HEK293 (cell line): ENCODE measurements around the gene ASMT.

ENCODE experiments used
- CTCF ChIA-PET: fragments of 350-600 bp; formaldehyde crosslinking; extraction: SDS; loops from one replicate; lab custom pipeline; 2021; ENCODE audit warnings: antibody characterized with exemption; lab: Yijun Ruan, JAX
- POLR2A ChIA-PET: fragments of 300-600 bp; formaldehyde crosslinking; extraction: SDS; loops from one replicate; lab custom pipeline; 2020; ENCODE audit warnings: antibody characterized with exemption, inconsistent platforms; lab: Yijun Ruan, JAX
- H3K27ac ChIP-seq: fragments of 200-500 bp; sonication (Bioruptor generic); 2 replicates; pipeline ENCODE4 v1.5.1; 2014; ENCODE audit warnings: low read depth, low read length, control low read depth, inconsistent platforms; ENCODE audit errors: extremely low read depth
- H3K36me3 ChIP-seq, 2 experiments: fragments of 200-500 bp in 1 of 2; sonication (Bioruptor generic) in 1 of 2; 1 replicate in 1 of 2; 2 replicates in 1 of 2; pipeline ENCODE4 v1.5.1; 2014 to 2017; ENCODE audit warnings: inconsistent platforms in 2 of 2, low read length in 2 of 2; ENCODE audit not compliant: control insufficient read depth in 2 of 2, insufficient read depth in 1 of 2
- H3K4me1 ChIP-seq: fragments of 200-500 bp; sonication (Bioruptor generic); 2 replicates; pipeline ENCODE4 v1.5.1; 2014; ENCODE audit warnings: mild to moderate bottlenecking, low read length, inconsistent platforms; ENCODE audit not compliant: control insufficient read depth, insufficient read depth
- H3K4me3 ChIP-seq: 2 replicates; pipeline ENCODE4 v1.5.1; 2011; ENCODE audit warnings: low read depth, mild to moderate bottlenecking, control low read depth, low read length, moderate library complexity
- H3K9me3 ChIP-seq: fragments of 200-500 bp; sonication (Bioruptor generic); 2 replicates; pipeline ENCODE4 v1.5.1; 2014; ENCODE audit warnings: low read depth, low read length, inconsistent platforms; ENCODE audit not compliant: control insufficient read depth, insufficient read depth
- ELK4 ChIP-seq: IDR thresholded peaks from 2 replicates; pipeline ENCODE4 v1.6.1; 2011; ENCODE audit warnings: mild to moderate bottlenecking, low read depth, low read length, borderline replicate concordance
- GFI1B ChIP-seq: fragments of 450-650 bp; formaldehyde crosslinking; IDR thresholded peaks from 2 replicates; pipeline ENCODE4 v1.5.1; 2016; ENCODE audit warnings: missing biosample characterization, missing genetic modification characterization
- GLIS1 ChIP-seq: fragments of 450-650 bp; formaldehyde crosslinking; IDR thresholded peaks from 2 replicates; pipeline ENCODE4 v1.5.1; 2016; ENCODE audit warnings: missing biosample characterization, missing genetic modification characterization
- HOXA7 ChIP-seq: sonication (generic); formaldehyde crosslinking; IDR thresholded peaks from 2 replicates; pipeline ENCODE4 v1.8.1; 2022; ENCODE audit warnings: missing genetic modification reagents, borderline replicate concordance
- KLF8 ChIP-seq: fragments of 450-650 bp; formaldehyde crosslinking; IDR thresholded peaks from 2 replicates; pipeline ENCODE4 v1.5.1; 2016; ENCODE audit warnings: missing biosample characterization, missing genetic modification characterization
- KLF9 ChIP-seq: fragments of 450-650 bp; formaldehyde crosslinking; IDR thresholded peaks from 2 replicates; pipeline ENCODE4 v1.5.1; 2016; ENCODE audit warnings: missing biosample characterization, missing genetic modification characterization, low read depth
- PRDM1 ChIP-seq: fragments of 450-650 bp; formaldehyde crosslinking; IDR thresholded peaks from 2 replicates; pipeline ENCODE4; 2016; ENCODE audit warnings: missing biosample characterization, missing genetic modification characterization
- TSHZ1 ChIP-seq: fragments of 450-650 bp; formaldehyde crosslinking; IDR thresholded peaks from 2 replicates; pipeline ENCODE4 v1.5.1; 2016; ENCODE audit warnings: missing biosample characterization, missing genetic modification characterization, borderline replicate concordance
- ZFP37 ChIP-seq: fragments of 450-650 bp; formaldehyde crosslinking; IDR thresholded peaks from 2 replicates; pipeline ENCODE4 v1.5.1; 2016; ENCODE audit warnings: missing biosample characterization, missing genetic modification characterization
- ZNF132 ChIP-seq: fragments of 450-650 bp; formaldehyde crosslinking; IDR thresholded peaks from 2 replicates; pipeline ENCODE4 v1.5.1; 2017; ENCODE audit warnings: missing biosample characterization, missing genetic modification characterization, borderline replicate concordance
- ZNF175 ChIP-seq: fragments of 450-650 bp; formaldehyde crosslinking; IDR thresholded peaks from 2 replicates; pipeline ENCODE4 v1.5.1; 2016; ENCODE audit warnings: missing biosample characterization, missing genetic modification characterization
- ZNF18 ChIP-seq: fragments of 450-650 bp; formaldehyde crosslinking; IDR thresholded peaks from 2 replicates; pipeline ENCODE4 v1.5.1; 2016; ENCODE audit warnings: missing biosample characterization, missing genetic modification characterization
- ZNF266 ChIP-seq: fragments of 450-650 bp; formaldehyde crosslinking; IDR thresholded peaks from 2 replicates; pipeline ENCODE4 v1.5.1; 2016; ENCODE audit warnings: missing biosample characterization, missing genetic modification characterization, low read depth
- ZNF354C ChIP-seq: fragments of 450-650 bp; formaldehyde crosslinking; IDR thresholded peaks from 2 replicates; pipeline ENCODE4 v1.5.1; 2016; ENCODE audit warnings: missing biosample characterization, missing genetic modification characterization, low read depth, borderline replicate concordance
- ZNF366 ChIP-seq: fragments of 450-650 bp; formaldehyde crosslinking; conservative IDR thresholded peaks from 2 replicates; pipeline ENCODE4 v1.5.1; 2016; ENCODE audit warnings: missing biosample characterization, missing genetic modification characterization
- ZNF514 ChIP-seq: fragments of 450-650 bp; formaldehyde crosslinking; IDR thresholded peaks from 2 replicates; pipeline ENCODE4 v1.5.1; 2016; ENCODE audit warnings: missing biosample characterization, missing genetic modification characterization
- ZNF521 ChIP-seq: fragments of 450-650 bp; formaldehyde crosslinking; IDR thresholded peaks from 2 replicates; pipeline ENCODE4 v1.5.1; 2017; ENCODE audit warnings: missing biosample characterization, mild to moderate bottlenecking, missing genetic modification characterization
- ZNF624 ChIP-seq: fragments of 450-650 bp; formaldehyde crosslinking; IDR thresholded peaks from 2 replicates; pipeline ENCODE4 v1.5.1; 2017; ENCODE audit warnings: missing biosample characterization, missing genetic modification characterization
- ZNF626 ChIP-seq: fragments of 450-650 bp; sonication (Bioruptor Pico); formaldehyde crosslinking; IDR thresholded peaks from 2 replicates; pipeline ENCODE4 v1.5.1; 2018; ENCODE audit warnings: missing biosample characterization, missing genetic modification characterization, inconsistent platforms
- ZNF830 ChIP-seq: fragments of 450-650 bp; IDR thresholded peaks from 2 replicates; pipeline ENCODE4 v1.5.0; 2018; ENCODE audit warnings: missing biosample characterization, missing genetic modification characterization, low read depth, mild to moderate bottlenecking, moderate library complexity
- ZNF843 ChIP-seq: fragments of 450-650 bp; formaldehyde crosslinking; IDR thresholded peaks from 2 replicates; pipeline ENCODE4 v1.5.1; 2016; ENCODE audit warnings: missing biosample characterization, missing genetic modification characterization
- TF ChIP-seq, protein P1 (sequence below): fragments of 450-650 bp; formaldehyde crosslinking; IDR thresholded peaks from 2 replicates; pipeline ENCODE4 v1.5.1; 2016; ENCODE audit warnings: missing biosample characterization, missing genetic modification characterization
- TF ChIP-seq, protein P2 (sequence below): fragments of 450-650 bp; formaldehyde crosslinking; IDR thresholded peaks from 2 replicates; pipeline ENCODE4 v1.5.1; 2016; ENCODE audit warnings: missing biosample characterization, missing genetic modification characterization
- TF ChIP-seq, protein P3 (sequence below): fragments of 450-650 bp; IDR thresholded peaks from 2 replicates; pipeline ENCODE4 v1.5.1; 2018; ENCODE audit warnings: missing biosample characterization, mild to moderate bottlenecking, missing genetic modification characterization

Gene ASMT

DNA sequence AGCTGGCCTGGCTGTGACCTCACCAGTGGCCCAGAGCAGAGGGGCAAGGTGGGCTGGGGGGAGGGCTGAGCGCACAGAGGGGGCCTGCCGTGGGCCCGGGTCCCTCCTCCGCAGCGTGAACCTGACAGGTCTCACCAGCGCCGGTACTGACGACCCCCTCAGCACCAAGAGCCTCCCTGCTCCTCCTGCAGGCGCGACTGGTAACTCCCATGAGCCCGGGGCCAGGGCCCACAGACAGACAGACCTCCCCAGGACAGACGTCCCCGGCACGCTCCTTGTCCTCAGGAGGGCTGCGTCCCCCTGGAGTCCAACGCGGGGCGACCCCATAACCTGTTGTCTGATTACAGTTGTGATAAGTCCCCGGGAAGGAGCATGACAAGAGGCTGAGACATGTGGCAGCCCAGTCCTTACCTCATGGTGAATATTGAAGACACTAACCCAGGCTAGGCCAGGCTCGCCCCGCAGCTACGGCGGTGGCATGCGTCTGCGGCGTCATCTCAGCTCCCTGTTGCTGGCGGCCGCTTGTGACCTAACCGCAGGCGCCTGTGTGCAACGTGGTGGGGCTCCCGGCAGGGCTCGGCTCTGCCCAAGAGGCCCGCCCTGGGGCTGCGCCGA is 15.0 kb upstream of the ASMT start:
- Histone ChIP-seq H3K9me3 (no peaks in the 10 kb centered on the region), H3K36me3 (peaks cover 24 to 86% of the 10 kb centered on the region in 2 experiments), H3K27ac (no peak overlapping the region), H3K4me1 (no peaks in the 10 kb centered on the region), H3K4me3 (no peak overlapping the region)
- ChIA-PET POLR2A (no interaction called here), CTCF (no interaction called here)
- TF ChIP-seq ZNF175 (tag by site-specific recombination) = no peak
- TF ChIP-seq ZNF626 (tag by site-specific recombination) = no peak
- no peak for TF ChIP-seq ZNF843 (tag by site-specific recombination)
- no peak for TF ChIP-seq ZNF521 (tag by site-specific recombination)
- TF ChIP-seq, protein P1, sequence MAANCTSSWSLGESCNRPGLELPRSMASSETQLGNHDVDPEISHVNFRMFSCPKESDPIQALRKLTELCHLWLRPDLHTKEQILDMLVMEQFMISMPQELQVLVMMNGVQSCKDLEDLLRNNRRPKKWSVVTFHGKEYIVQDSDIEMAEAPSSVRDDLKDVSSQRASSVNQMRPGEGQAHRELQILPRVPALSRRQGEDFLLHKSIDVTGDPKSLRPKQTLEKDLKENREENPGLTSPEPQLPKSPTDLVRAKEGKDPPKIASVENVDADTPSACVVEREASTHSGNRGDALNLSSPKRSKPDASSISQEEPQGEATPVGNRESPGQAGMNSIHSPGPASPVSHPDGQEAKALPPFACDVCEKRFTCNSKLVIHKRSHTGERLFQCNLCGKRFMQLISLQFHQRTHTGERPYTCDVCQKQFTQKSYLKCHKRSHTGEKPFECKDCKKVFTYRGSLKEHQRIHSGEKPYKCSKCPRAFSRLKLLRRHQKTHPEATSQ = no peak
- no peak for TF ChIP-seq ZNF132
- TF ChIP-seq GLIS1 = no peak
- TF ChIP-seq, all 188 proteins: peak for 0

DNA sequence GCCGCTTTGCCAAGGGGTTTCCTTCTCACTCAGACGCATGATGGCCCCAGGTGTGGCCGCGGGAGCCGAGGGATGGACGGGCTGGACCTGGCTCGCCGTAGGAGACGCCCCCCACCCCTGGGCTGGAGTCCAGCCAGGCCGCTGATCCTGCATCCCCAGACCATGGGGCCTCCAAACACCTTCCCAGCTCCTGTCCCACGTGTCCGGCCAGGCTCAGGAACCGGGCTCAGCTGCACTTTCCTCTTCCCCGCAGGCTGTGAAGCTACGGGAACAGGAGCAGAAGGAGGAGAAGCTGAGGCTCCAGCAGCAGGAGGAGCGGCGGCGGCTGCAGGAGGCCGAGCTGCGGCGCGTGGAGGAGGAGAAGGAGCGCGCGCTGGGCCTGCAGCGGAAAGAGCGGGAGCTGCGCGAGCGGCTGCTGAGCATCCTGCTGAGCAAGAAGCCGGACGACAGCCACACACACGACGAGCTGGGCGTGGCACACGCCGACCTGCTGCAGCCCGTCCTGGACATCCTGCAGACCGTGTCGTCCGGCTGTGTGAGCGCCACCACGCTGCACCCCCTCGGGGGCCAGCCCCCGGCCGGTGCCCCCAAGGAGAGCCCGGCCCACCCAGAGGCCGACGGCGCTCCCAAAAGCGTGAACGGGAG is 14.3 kb upstream of the ASMT start:
- Histone ChIP-seq H3K36me3 (peaks cover 18 to 80% of the 10 kb centered on the region in 2 experiments), H3K27ac (no peak overlapping the region), H3K4me1 (no peaks in the 10 kb centered on the region), H3K9me3 (no peaks in the 10 kb centered on the region), H3K4me3 (no peak overlapping the region)
- CTCF ChIA-PET = no interaction called here
- POLR2A ChIA-PET = no interaction called here
- TF ChIP-seq ZFP37 (tag by site-specific recombination) (no peak), TSHZ1 (no peak), ZNF624 (tag by site-specific recombination) (no peak), PRDM1 (tag by site-specific recombination) (no peak), KLF8 (tag by site-specific recombination) (no peak), KLF9 (tag by site-specific recombination) (no peak), ZNF354C (tag by site-specific recombination) (no peak), ZNF830 (no peak), HOXA7 (CRISPR knock-in tag) (no peak), ZNF18 (tag by site-specific recombination) (no peak), ZNF266 (tag by site-specific recombination) (no peak), ZNF514 (no peak), GFI1B (no peak), ZNF366 (tag by site-specific recombination) (no peak), ELK4 (no peak)
- TF ChIP-seq, protein P2, sequence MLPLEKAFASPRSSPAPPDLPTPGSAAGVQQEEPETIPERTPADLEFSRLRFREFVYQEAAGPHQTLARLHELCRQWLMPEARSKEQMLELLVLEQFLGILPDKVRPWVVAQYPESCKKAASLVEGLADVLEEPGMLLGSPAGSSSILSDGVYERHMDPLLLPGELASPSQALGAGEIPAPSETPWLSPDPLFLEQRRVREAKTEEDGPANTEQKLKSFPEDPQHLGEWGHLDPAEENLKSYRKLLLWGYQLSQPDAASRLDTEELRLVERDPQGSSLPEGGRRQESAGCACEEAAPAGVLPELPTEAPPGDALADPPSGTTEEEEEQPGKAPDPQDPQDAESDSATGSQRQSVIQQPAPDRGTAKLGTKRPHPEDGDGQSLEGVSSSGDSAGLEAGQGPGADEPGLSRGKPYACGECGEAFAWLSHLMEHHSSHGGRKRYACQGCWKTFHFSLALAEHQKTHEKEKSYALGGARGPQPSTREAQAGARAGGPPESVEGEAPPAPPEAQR (tag by site-specific recombination) = no peak
- TF ChIP-seq, protein P3, sequence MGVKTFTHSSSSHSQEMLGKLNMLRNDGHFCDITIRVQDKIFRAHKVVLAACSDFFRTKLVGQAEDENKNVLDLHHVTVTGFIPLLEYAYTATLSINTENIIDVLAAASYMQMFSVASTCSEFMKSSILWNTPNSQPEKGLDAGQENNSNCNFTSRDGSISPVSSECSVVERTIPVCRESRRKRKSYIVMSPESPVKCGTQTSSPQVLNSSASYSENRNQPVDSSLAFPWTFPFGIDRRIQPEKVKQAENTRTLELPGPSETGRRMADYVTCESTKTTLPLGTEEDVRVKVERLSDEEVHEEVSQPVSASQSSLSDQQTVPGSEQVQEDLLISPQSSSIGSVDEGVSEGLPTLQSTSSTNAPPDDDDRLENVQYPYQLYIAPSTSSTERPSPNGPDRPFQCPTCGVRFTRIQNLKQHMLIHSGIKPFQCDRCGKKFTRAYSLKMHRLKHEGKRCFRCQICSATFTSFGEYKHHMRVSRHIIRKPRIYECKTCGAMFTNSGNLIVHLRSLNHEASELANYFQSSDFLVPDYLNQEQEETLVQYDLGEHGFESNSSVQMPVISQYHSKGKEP (tag by site-specific recombination) = no peak
